ENCODE results near the gene EMD.

EMD gene

DNA sequence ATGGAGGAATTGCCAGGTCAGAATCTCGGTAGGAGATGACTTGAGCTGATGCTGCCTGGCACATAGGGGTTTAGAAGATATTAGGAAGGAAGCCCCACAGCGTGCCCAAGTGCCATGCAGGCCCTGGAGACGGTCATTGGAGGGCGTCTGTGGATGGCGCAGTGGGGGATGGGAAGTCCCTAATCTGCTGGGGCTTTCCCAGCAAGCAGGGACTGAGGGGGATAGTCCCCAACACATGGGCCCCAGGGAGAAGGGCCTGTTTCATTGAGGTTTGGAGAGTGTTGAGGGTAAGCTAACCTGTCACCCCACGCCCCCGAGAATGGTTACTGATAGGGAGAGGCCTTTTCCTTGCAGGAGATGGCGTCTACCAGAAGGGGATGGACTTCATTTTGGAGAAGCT is 40.1 kb downstream of the EMD start:
- DNase-seq (ENCODE audit: low read depth) = no peak

DNA sequence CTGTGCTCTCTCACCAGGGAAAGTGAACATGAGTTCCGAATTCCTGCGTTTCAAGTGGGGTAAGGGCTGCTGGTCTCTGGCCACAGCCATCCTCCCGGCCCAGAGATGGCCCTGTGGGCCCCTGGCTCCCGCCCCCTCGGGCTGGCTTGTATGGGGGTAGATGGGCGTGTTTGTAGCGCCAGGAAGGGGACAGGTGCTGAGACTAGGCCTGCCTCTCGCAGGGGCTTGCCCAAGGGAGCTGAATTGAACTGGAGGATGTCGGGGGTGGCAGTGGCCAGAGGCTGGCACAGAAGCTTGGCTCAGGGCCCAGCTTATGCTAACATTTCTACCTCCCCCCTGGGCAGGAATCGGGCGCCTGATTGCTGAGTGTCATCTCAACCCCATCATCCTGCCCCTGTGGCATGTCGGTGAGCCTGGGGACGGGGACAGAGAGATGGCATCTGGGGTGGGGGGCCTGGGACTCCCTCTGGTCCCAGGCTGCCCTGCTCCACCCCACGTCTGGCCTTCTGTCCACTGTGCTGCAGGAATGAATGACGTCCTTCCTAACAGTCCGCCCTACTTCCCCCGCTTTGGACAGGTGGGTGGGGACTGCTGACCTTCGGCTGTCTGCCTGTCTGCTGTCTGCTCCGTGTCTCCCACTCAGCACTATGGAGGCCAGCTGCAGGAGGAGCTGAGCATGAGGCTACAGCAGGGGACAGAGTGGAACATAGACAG is 40.8 kb downstream of the EMD start:
- no peak for DNase-seq (ENCODE audit: low read depth)

GRCh38 chrX:154420402-154420756 is 41.3 kb downstream of the EMD start:
- no peak for DNase-seq (ENCODE audit: low read depth)

DNA sequence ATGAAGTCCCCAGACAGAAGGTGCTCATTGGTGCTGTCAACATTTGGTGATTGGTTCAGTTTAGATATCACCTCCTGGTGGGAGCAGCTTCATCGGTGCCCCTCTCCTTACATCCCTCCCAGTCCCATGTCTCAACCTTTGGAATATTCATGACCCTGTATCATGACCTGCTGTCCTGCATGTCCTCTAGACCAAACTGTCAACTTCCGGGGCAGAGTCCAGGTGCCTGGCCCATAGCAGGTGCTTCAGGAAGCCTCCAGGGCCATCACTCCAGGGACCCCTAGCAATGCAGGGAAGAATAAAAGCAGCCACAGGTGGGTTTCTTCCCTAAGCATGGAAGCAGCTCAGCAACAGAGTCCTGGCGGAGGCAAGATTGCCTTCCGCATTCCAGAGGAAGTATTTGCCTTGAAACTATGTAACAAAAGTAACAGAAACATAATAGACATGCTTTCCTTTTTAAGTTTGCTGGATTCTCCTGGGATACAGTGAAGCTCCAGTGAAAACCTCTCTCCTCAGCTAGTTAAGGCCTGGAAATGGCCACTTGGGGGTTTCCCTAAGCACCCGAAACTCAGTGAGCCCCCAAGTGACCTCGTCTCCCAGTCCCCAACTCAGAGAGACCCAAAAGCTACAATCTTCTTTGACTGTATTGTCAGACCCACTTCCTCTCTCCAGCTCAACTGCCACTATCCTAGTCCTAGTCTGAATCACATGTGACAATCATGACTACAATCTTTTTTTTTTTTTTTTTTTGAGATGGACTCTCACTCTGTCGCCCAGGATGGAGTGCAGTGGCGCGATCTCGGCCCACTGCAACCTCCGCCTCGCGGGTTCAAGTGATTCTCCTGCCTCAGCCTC is 48.0 kb downstream of the EMD start:
- DNase-seq (ENCODE audit: low read depth) = no peak

GRCh38 chrX:154428176-154429171 is 49.4 kb downstream of the EMD start, which contains the start of gene ATP6AP1:
ATP6AP1 (plus strand) TSS chrX:154428677; CDS start chrX:154428693, 16 bp downstream.
- DNase-seq (ENCODE audit: low read depth) = peak; percentile 77

DNA sequence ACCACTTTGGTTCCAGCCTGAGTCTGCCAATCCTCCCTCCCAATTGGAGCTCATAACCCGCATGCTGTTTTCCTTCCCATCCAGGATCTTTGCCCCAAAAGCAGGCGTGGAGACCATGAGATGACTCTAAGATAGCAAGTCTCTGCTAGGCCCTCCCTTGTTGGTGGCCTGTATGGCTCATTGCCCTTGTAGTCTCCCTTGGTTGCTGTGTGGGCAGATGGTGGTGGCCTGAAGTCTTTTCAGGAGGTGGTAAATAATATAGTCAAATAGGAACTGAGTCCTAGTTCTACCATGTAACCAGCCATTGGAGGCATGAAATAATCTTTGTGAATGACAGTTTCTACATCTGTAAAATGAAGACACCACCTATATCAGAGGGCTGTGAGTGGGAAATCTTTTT is 50.6 kb downstream of the EMD start:
- DNase-seq (ENCODE audit: low read depth) = no peak

DNA sequence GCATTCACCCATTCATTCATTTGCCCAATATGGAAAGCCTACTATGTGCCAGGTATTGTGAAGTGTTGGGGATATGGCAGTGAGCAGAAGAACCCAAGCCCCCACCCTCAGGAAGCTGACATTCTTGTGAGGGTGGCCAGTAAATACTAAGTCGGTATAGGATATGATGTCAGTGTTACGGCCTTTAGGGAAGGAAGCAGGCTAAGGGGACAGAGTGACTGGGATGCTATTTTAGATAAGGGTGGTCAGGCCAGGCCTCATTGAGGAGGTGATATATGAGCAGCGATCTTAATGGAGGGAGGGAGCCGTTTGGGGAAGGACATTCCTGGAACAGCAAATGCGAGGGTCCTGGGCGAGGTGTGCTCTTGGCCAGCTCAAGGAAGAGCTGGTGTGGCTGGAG is 51.4 kb downstream of the EMD start:
- DNase-seq (ENCODE audit: low read depth) = no peak

GRCh38 chrX:154430916-154431315 is 51.8 kb downstream of the EMD start:
- no peak for DNase-seq (ENCODE audit: low read depth)

Data from stimulated activated CD8-positive, alpha-beta memory T cell treated with anti-CD3 and anti-CD28 coated beads, Interleukin-4, amount 100 ng/mL, for 24 hours (primary cell).